WTC11 (cell line): ENCODE measurements around the gene OR51T1. TPM values are rescaled to one million over a fixed set of nuclear protein-coding genes. Genes with fewer than 3 reads are reported as not detected.

Experiments used
- ATAC-seq: fragments of 200-7000 bp; cut with Tn5 transposase; 2 replicates; pipeline ENCODE4 v1.10.0; 2021; ENCODE audit warnings: mild to moderate bottlenecking, moderate library complexity
- CTCF ChIA-PET: fragments of 300-600 bp; sonication (Branson Sonifier 250); formaldehyde crosslinking; loops from one replicate; lab custom pipeline; 2021; ENCODE audit warnings: antibody characterized with exemption; lab: Charles Lee
- POLR2A ChIA-PET: fragments of 350-600 bp; sonication (Branson Sonifier 250); formaldehyde crosslinking; loops from one replicate; lab custom pipeline; 2021; ENCODE audit warnings: antibody characterized with exemption; lab: Charles Lee
- DNase-seq: peaks from one replicate; pipeline ENCODE4 v3.0.0; 2021; ENCODE audit warnings: low spot score
- H3K27ac Mint-ChIP-seq: 2 replicates; pipeline ENCODE4 v1.8.0; 2021; ENCODE audit warnings: mixed read lengths
- H3K27me3 Mint-ChIP-seq: 2 replicates; pipeline ENCODE4 v1.8.0; 2021; ENCODE audit warnings: low read depth, mild to moderate bottlenecking, moderate library complexity, mixed read lengths
- H3K36me3 Mint-ChIP-seq: 2 replicates; pipeline ENCODE4 v1.8.0; 2021; ENCODE audit warnings: mixed read lengths
- H3K4me1 Mint-ChIP-seq: 2 replicates; pipeline ENCODE4 v1.8.0; 2022; ENCODE audit warnings: mixed read lengths
- H3K4me3 Mint-ChIP-seq: 2 replicates; pipeline ENCODE4 v1.8.0; 2021; ENCODE audit warnings: mild to moderate bottlenecking, moderate library complexity, mixed read lengths
- H3K9me3 Mint-ChIP-seq: 2 replicates; pipeline ENCODE4 v1.8.0; 2021; ENCODE audit warnings: mixed read lengths
- CREM ChIP-seq: sonication (generic); formaldehyde crosslinking; IDR thresholded peaks from 2 replicates; pipeline ENCODE4 v1.8.1; 2022; ENCODE audit warnings: mild to moderate bottlenecking, missing genetic modification reagents, moderate library complexity
- ETV6 ChIP-seq: sonication (generic); formaldehyde crosslinking; IDR thresholded peaks from 2 replicates; pipeline ENCODE4 v1.8.1; 2022; ENCODE audit warnings: mild to moderate bottlenecking, missing genetic modification reagents
- GTF2I ChIP-seq: fragments of 250-450 bp; sonication (Bioruptor Pico); conservative IDR thresholded peaks from 2 replicates; pipeline ENCODE4 v1.4.0; 2021; ENCODE audit warnings: mild to moderate bottlenecking
- MXD4 ChIP-seq: fragments of 250-450 bp; sonication (Bioruptor Pico); IDR thresholded peaks from 2 replicates; pipeline ENCODE4 v1.8.0; 2021; ENCODE audit warnings: mild to moderate bottlenecking, moderate library complexity, borderline replicate concordance
- OVOL2 ChIP-seq: fragments of 250-450 bp; sonication (Bioruptor Pico); IDR thresholded peaks from 2 replicates; pipeline ENCODE4 v1.9.0; 2021; ENCODE audit warnings: mild to moderate bottlenecking, borderline replicate concordance
- RELA ChIP-seq: sonication (generic); formaldehyde crosslinking; IDR thresholded peaks from 2 replicates; pipeline ENCODE4 v1.8.1; 2022; ENCODE audit warnings: missing genetic modification reagents, mild to moderate bottlenecking, borderline replicate concordance
- RORB ChIP-seq: fragments of 250-450 bp; sonication (Bioruptor Pico); IDR thresholded peaks from 2 replicates; pipeline ENCODE4 v1.9.0; 2021; ENCODE audit warnings: mild to moderate bottlenecking
- SMAD4 ChIP-seq: sonication (generic); formaldehyde crosslinking; IDR thresholded peaks from 2 replicates; pipeline ENCODE4 v1.8.0; 2022; ENCODE audit warnings: mild to moderate bottlenecking, missing genetic modification reagents
- TCF7 ChIP-seq: sonication (generic); formaldehyde crosslinking; IDR thresholded peaks from 2 replicates; pipeline ENCODE4 v1.8.0; 2022; ENCODE audit warnings: mild to moderate bottlenecking, low read depth, missing genetic modification reagents, moderate library complexity
- ZNF138 ChIP-seq: sonication (generic); formaldehyde crosslinking; conservative IDR thresholded peaks from 2 replicates; pipeline ENCODE4 v1.8.1; 2022; ENCODE audit warnings: mild to moderate bottlenecking, moderate library complexity, missing genetic modification reagents
- ZNF671 ChIP-seq: fragments of 250-450 bp; sonication (Bioruptor Pico); IDR thresholded peaks from 2 replicates; pipeline ENCODE4 v1.8.0; 2021; ENCODE audit warnings: mild to moderate bottlenecking
- total RNA-seq: library from RNA; stranded (reverse); gene quantifications from 3 replicates; pipeline ENCODE4 v1.2.3, GENCODE V29; 2021
- TF ChIP-seq, protein P1 (sequence below): fragments of 200-600 bp; IDR thresholded peaks from 2 replicates; pipeline ENCODE4 v1.8.0; 2022; ENCODE audit warnings: antibody characterized with exemption
- TF ChIP-seq, protein P2 (sequence below): fragments of 250-450 bp; sonication (Bioruptor Pico); IDR thresholded peaks from 2 replicates; pipeline ENCODE4 v1.9.0; 2021; ENCODE audit warnings: moderate library complexity, mild to moderate bottlenecking, inconsistent platforms, borderline replicate concordance
- TF ChIP-seq, protein P3 (sequence below): sonication (generic); formaldehyde crosslinking; IDR thresholded peaks from 2 replicates; pipeline ENCODE4 v1.8.0; 2023; ENCODE audit warnings: missing genetic modification reagents, mild to moderate bottlenecking, borderline replicate concordance
- TF ChIP-seq, protein P4 (sequence below): fragments of 250-450 bp; sonication (Bioruptor Pico); IDR thresholded peaks from 2 replicates; pipeline ENCODE4 v1.9.0; 2021; ENCODE audit warnings: mild to moderate bottlenecking, borderline replicate concordance
- TF ChIP-seq, protein P5 (sequence below): fragments of 250-450 bp; sonication (Bioruptor Pico); IDR thresholded peaks from 2 replicates; pipeline ENCODE4 v1.8.0; 2021; ENCODE audit warnings: mild to moderate bottlenecking
- TF ChIP-seq, protein P6 (sequence below): sonication (generic); formaldehyde crosslinking; IDR thresholded peaks from 2 replicates; pipeline ENCODE4 v1.8.1; 2023; ENCODE audit warnings: mild to moderate bottlenecking, missing genetic modification reagents, moderate library complexity
- TF ChIP-seq, protein P7 (sequence below): fragments of 250-450 bp; sonication (Bioruptor Pico); IDR thresholded peaks from 2 replicates; pipeline ENCODE4 v1.9.0; 2021; ENCODE audit warnings: mild to moderate bottlenecking

Gene OR51T1
- total RNA-seq, 1 experiment from 2014 or later: not detected

DNA sequence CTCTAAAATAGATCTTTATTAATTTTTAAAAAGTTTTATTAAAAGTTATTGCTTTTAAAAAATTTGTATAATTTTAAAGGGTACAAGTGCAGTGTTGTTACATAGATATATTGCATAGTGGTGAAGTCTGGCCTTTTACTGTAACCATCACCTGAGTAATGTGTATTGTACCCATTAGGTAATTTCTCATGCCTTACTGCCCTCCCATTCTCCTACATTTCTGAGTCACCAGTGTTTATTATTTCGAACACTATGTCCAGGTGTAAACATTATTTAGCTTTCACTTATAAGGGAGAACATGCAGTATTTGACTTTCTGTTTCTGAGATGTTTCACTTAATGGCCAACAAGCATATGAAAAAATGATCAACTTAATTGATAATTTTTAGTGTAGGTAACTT, 40.1 kb downstream of the OR51T1 start:
- POLR2A ChIA-PET: no interaction called here
- no peaks in the 10 kb centered on the region; the same call in 1 of the 2 replicates for H3K27me3 Mint-ChIP-seq
- CTCF ChIA-PET: no interaction called here
- TF ChIP-seq, protein P1, sequence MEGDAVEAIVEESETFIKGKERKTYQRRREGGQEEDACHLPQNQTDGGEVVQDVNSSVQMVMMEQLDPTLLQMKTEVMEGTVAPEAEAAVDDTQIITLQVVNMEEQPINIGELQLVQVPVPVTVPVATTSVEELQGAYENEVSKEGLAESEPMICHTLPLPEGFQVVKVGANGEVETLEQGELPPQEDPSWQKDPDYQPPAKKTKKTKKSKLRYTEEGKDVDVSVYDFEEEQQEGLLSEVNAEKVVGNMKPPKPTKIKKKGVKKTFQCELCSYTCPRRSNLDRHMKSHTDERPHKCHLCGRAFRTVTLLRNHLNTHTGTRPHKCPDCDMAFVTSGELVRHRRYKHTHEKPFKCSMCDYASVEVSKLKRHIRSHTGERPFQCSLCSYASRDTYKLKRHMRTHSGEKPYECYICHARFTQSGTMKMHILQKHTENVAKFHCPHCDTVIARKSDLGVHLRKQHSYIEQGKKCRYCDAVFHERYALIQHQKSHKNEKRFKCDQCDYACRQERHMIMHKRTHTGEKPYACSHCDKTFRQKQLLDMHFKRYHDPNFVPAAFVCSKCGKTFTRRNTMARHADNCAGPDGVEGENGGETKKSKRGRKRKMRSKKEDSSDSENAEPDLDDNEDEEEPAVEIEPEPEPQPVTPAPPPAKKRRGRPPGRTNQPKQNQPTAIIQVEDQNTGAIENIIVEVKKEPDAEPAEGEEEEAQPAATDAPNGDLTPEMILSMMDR: no peak
- TF ChIP-seq TCF7 (CRISPR knock-in tag): no peak
- no peak for TF ChIP-seq GTF2I
- no peak for TF ChIP-seq ZNF671
- TF ChIP-seq, protein P2, sequence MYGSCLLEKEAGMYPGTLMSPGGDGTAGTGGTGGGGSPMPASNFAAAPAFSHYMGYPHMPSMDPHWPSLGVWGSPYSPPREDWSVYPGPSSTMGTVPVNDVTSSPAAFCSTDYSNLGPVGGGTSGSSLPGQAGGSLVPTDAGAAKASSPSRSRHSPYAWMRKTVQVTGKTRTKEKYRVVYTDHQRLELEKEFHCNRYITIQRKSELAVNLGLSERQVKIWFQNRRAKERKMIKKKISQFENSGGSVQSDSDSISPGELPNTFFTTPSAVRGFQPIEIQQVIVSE (CRISPR knock-in tag): no peak
- TF ChIP-seq, protein P3, sequence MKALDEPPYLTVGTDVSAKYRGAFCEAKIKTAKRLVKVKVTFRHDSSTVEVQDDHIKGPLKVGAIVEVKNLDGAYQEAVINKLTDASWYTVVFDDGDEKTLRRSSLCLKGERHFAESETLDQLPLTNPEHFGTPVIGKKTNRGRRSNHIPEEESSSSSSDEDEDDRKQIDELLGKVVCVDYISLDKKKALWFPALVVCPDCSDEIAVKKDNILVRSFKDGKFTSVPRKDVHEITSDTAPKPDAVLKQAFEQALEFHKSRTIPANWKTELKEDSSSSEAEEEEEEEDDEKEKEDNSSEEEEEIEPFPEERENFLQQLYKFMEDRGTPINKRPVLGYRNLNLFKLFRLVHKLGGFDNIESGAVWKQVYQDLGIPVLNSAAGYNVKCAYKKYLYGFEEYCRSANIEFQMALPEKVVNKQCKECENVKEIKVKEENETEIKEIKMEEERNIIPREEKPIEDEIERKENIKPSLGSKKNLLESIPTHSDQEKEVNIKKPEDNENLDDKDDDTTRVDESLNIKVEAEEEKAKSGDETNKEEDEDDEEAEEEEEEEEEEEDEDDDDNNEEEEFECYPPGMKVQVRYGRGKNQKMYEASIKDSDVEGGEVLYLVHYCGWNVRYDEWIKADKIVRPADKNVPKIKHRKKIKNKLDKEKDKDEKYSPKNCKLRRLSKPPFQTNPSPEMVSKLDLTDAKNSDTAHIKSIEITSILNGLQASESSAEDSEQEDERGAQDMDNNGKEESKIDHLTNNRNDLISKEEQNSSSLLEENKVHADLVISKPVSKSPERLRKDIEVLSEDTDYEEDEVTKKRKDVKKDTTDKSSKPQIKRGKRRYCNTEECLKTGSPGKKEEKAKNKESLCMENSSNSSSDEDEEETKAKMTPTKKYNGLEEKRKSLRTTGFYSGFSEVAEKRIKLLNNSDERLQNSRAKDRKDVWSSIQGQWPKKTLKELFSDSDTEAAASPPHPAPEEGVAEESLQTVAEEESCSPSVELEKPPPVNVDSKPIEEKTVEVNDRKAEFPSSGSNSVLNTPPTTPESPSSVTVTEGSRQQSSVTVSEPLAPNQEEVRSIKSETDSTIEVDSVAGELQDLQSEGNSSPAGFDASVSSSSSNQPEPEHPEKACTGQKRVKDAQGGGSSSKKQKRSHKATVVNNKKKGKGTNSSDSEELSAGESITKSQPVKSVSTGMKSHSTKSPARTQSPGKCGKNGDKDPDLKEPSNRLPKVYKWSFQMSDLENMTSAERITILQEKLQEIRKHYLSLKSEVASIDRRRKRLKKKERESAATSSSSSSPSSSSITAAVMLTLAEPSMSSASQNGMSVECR (CRISPR knock-in tag): no peak
- no peak for TF ChIP-seq MXD4
- no peak for TF ChIP-seq OVOL2 (CRISPR knock-in tag)
- TF ChIP-seq RORB (CRISPR knock-in tag): no peak
- TF ChIP-seq RELA (CRISPR knock-in tag): no peak
- TF ChIP-seq, protein P4, sequence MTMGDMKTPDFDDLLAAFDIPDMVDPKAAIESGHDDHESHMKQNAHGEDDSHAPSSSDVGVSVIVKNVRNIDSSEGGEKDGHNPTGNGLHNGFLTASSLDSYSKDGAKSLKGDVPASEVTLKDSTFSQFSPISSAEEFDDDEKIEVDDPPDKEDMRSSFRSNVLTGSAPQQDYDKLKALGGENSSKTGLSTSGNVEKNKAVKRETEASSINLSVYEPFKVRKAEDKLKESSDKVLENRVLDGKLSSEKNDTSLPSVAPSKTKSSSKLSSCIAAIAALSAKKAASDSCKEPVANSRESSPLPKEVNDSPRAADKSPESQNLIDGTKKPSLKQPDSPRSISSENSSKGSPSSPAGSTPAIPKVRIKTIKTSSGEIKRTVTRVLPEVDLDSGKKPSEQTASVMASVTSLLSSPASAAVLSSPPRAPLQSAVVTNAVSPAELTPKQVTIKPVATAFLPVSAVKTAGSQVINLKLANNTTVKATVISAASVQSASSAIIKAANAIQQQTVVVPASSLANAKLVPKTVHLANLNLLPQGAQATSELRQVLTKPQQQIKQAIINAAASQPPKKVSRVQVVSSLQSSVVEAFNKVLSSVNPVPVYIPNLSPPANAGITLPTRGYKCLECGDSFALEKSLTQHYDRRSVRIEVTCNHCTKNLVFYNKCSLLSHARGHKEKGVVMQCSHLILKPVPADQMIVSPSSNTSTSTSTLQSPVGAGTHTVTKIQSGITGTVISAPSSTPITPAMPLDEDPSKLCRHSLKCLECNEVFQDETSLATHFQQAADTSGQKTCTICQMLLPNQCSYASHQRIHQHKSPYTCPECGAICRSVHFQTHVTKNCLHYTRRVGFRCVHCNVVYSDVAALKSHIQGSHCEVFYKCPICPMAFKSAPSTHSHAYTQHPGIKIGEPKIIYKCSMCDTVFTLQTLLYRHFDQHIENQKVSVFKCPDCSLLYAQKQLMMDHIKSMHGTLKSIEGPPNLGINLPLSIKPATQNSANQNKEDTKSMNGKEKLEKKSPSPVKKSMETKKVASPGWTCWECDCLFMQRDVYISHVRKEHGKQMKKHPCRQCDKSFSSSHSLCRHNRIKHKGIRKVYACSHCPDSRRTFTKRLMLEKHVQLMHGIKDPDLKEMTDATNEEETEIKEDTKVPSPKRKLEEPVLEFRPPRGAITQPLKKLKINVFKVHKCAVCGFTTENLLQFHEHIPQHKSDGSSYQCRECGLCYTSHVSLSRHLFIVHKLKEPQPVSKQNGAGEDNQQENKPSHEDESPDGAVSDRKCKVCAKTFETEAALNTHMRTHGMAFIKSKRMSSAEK: no peak
- TF ChIP-seq SMAD4 (CRISPR knock-in tag): no peak
- TF ChIP-seq, protein P5, sequence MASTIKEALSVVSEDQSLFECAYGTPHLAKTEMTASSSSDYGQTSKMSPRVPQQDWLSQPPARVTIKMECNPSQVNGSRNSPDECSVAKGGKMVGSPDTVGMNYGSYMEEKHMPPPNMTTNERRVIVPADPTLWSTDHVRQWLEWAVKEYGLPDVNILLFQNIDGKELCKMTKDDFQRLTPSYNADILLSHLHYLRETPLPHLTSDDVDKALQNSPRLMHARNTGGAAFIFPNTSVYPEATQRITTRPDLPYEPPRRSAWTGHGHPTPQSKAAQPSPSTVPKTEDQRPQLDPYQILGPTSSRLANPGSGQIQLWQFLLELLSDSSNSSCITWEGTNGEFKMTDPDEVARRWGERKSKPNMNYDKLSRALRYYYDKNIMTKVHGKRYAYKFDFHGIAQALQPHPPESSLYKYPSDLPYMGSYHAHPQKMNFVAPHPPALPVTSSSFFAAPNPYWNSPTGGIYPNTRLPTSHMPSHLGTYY: no peak
- no peak for TF ChIP-seq CREM (CRISPR knock-in tag)
- no peak for TF ChIP-seq ZNF138 (CRISPR knock-in tag)
- TF ChIP-seq, protein P6, sequence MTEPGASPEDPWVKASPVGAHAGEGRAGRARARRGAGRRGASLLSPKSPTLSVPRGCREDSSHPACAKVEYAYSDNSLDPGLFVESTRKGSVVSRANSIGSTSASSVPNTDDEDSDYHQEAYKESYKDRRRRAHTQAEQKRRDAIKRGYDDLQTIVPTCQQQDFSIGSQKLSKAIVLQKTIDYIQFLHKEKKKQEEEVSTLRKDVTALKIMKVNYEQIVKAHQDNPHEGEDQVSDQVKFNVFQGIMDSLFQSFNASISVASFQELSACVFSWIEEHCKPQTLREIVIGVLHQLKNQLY: no peak
- TF ChIP-seq, protein P7, sequence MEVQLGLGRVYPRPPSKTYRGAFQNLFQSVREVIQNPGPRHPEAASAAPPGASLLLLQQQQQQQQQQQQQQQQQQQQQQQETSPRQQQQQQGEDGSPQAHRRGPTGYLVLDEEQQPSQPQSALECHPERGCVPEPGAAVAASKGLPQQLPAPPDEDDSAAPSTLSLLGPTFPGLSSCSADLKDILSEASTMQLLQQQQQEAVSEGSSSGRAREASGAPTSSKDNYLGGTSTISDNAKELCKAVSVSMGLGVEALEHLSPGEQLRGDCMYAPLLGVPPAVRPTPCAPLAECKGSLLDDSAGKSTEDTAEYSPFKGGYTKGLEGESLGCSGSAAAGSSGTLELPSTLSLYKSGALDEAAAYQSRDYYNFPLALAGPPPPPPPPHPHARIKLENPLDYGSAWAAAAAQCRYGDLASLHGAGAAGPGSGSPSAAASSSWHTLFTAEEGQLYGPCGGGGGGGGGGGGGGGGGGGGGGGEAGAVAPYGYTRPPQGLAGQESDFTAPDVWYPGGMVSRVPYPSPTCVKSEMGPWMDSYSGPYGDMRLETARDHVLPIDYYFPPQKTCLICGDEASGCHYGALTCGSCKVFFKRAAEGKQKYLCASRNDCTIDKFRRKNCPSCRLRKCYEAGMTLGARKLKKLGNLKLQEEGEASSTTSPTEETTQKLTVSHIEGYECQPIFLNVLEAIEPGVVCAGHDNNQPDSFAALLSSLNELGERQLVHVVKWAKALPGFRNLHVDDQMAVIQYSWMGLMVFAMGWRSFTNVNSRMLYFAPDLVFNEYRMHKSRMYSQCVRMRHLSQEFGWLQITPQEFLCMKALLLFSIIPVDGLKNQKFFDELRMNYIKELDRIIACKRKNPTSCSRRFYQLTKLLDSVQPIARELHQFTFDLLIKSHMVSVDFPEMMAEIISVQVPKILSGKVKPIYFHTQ: no peak
- TF ChIP-seq ETV6 (CRISPR knock-in tag): no peak
- H3K4me3 Mint-ChIP-seq: no peak overlapping the region
- H3K9me3 Mint-ChIP-seq: no peaks in the 10 kb centered on the region
- H3K4me1 Mint-ChIP-seq: no peaks in the 10 kb centered on the region
- no peak overlapping the region for H3K27ac Mint-ChIP-seq
- DNase-seq (no peak), ATAC-seq (no peak)
- H3K36me3 Mint-ChIP-seq: no peaks in the 10 kb centered on the region
